ENCODE measurements around the gene GEMIN5.

The GEMIN5 gene

GRCh38 chr5:154844809-154845208, 93.2 kb downstream of the GEMIN5 start:
- no peak for DNase-seq

- no peak for DNase-seq
Observed at GRCh38 chr5:154842689-154843530, 95.1 kb downstream of the GEMIN5 start.

- DNase-seq: no peak
Observed at GRCh38 chr5:154841273-154841661, 96.7 kb downstream of the GEMIN5 start.

DNA sequence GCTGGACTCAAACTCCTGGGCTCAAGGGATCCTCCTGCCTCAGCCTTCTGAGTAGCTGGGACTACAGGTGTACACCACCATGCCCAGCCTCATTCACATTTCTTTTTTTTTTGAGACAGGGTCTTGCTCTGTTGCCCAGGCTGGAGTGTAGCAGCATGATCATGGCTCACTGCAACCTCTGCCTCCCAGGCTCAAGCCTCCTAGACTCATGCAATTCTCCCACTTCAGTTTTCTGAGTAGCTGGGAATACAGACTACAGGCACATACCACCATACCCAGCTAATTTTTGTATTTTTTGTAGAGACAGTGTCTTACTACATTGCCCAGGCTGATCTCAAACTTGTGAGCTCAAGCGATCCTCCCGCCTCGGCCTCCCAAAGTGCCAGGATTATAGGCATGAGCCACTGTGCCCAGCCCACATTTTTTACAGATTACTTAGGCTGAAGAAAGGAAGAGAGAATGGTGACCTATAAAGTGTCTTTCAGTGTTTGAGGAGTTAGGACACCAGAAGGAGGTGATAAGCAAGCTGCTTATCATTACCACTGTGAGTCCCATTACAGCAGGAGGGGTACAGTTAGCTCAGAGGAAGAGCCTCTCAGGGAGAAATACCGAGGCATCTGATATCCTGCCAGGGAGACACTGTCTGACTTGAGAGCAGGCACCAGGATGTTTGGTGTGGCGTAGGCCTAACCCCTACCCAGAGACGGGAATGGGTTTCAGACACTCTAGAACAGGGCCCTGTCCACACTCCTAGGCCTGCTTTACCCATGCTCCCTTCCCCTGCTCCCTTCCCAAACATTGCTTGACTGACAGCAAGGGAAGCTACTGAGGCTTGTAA, 97.4 kb downstream of the GEMIN5 start:
- DNase-seq: no peak

Data from KG1 (cell line).